AG09309 (cell line): Measurements from ENCODE around the gene DGKE.

Source experiments
- DNase-seq: peaks from one replicate; pipeline ENCODE4 v3.0.0-alpha.2; 2010; ENCODE audit warnings: low read depth
- H3K4me3 ChIP-seq: 2 replicates; pipeline ENCODE4 v1.5.1; 2011; ENCODE audit warnings: mild to moderate bottlenecking, low read depth, low read length, moderate library complexity; ENCODE audit not compliant: control insufficient read depth
- TF ChIP-seq, protein P1 (sequence below): IDR thresholded peaks from 2 replicates; pipeline ENCODE4 v1.5.1; 2011; ENCODE audit warnings: mild to moderate bottlenecking, low read depth, low read length, inconsistent platforms; ENCODE audit not compliant: insufficient read depth, control insufficient read depth; ENCODE audit errors: missing control alignments

Gene DGKE

DNA sequence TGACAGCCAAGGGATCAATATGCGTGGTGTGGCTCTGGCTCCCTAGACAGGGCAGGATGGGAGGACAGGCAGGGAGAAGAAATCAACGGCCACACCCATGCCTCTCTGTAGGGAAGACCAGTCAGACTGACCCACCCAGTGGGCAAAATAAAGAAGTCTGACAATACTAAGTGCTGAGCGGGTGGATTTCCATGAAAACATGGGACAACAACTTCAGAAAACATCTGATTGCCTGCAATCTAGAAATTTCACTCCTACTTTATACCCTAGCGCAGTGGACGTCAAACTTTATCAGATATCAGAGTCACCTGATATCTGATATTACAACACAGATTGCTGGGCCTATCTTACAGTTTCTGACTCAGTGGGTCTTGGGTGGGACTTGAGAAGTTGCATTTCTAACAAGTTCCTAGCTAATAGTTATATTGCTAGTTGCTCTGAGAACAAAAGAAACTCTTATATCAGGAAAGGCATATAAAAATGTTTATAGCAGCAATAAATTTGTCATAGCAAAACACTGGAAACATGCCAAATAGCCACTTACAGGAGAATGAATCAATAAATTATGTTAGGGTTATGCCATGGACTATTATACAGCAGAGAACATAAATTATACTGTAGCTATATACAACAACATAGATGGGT lies 38.6 kb upstream of the DGKE start:
- TF ChIP-seq, protein P1, sequence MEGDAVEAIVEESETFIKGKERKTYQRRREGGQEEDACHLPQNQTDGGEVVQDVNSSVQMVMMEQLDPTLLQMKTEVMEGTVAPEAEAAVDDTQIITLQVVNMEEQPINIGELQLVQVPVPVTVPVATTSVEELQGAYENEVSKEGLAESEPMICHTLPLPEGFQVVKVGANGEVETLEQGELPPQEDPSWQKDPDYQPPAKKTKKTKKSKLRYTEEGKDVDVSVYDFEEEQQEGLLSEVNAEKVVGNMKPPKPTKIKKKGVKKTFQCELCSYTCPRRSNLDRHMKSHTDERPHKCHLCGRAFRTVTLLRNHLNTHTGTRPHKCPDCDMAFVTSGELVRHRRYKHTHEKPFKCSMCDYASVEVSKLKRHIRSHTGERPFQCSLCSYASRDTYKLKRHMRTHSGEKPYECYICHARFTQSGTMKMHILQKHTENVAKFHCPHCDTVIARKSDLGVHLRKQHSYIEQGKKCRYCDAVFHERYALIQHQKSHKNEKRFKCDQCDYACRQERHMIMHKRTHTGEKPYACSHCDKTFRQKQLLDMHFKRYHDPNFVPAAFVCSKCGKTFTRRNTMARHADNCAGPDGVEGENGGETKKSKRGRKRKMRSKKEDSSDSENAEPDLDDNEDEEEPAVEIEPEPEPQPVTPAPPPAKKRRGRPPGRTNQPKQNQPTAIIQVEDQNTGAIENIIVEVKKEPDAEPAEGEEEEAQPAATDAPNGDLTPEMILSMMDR = no peak
- H3K4me3 ChIP-seq = no peak overlapping the region
- no peak for DNase-seq

GRCh38 chr17:56796536-56796935 lies 37.4 kb upstream of the DGKE start:
- TF ChIP-seq, protein P1 = no peak
- DNase-seq = no peak
- no peak overlapping the region for H3K4me3 ChIP-seq

GRCh38 chr17:56798916-56799315 lies 35.0 kb upstream of the DGKE start:
- TF ChIP-seq, protein P1 = no peak
- no peak overlapping the region for H3K4me3 ChIP-seq
- no peak for DNase-seq

DNA sequence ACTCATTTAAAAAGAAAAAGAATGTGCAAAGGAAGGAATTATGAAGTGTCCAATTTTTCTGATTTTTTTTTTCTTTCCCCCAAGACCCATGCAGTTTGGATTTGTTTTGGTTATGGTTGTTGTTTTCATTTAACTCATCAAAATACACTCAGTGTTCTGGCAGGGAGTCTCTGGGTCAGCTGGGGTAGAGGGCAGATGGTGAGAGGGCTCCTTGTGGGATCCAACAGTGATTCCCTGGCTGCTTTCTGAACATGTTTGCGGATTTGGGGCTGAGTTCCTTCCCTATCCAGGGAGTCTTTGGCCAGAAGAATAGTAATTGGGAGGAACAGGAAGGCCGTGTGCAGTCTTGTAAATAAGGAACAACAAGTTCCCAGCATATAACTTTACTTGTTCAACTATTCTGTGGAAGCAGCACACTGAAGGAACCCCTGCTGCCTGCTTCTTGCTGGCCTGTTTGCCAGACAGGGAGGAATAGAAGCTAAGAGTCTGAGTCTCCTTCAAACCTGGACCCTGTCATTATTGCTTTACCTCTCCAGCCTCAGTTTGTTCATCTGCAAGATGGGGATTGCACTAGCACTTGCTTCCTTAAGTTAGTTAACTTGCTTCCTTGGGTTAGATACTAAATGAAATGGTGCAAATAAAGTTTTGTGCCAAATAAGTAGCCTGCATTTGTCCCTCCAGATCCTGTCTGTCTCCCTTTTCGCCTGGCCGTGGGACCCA lies 32.3 kb upstream of the DGKE start:
- no peak for DNase-seq
- H3K4me3 ChIP-seq = no peak overlapping the region
- TF ChIP-seq, protein P1 = no peak

- H3K4me3 ChIP-seq = no peak overlapping the region
- TF ChIP-seq, protein P1 = no peak
- DNase-seq = no peak
These were observed 30.9 kb upstream of the DGKE start for GRCh38 chr17:56803071-56803470.

GRCh38 chr17:56804454-56804853 lies 29.5 kb upstream of the DGKE start:
- no peak overlapping the region for H3K4me3 ChIP-seq
- TF ChIP-seq, protein P1 = no peak
- DNase-seq = no peak
